HEK293T (cell line): ENCODE results near the gene INPP5D.

Experiments used
- ARNT ChIP-seq: fragments of 450-650 bp; IDR thresholded peaks from 2 replicates; pipeline ENCODE4 v1.6.1; 2017; ENCODE audit warnings: mild to moderate bottlenecking
- BHLHE40 ChIP-seq: fragments of 450-650 bp; IDR thresholded peaks from 2 replicates; pipeline ENCODE4 v1.6.1; 2016; ENCODE audit warnings: mild to moderate bottlenecking, moderate library complexity, borderline replicate concordance
- ELF4 ChIP-seq: fragments of 450-650 bp; IDR thresholded peaks from 2 replicates; pipeline ENCODE4 v1.6.1; 2017; ENCODE audit warnings: antibody characterized with exemption
- FOXM1 ChIP-seq: fragments of 450-650 bp; IDR thresholded peaks from 2 replicates; pipeline ENCODE4 v1.6.1; 2017; ENCODE audit warnings: mild to moderate bottlenecking, borderline replicate concordance
- L3MBTL2 ChIP-seq: fragments of 450-650 bp; conservative IDR thresholded peaks from 2 replicates; pipeline ENCODE4 v1.6.1; 2016; ENCODE audit warnings: mild to moderate bottlenecking
- SP1 ChIP-seq: fragments of 450-650 bp; IDR thresholded peaks from 2 replicates; pipeline ENCODE4 v1.6.1; 2017
- TARDBP ChIP-seq: fragments of 450-650 bp; IDR thresholded peaks from 2 replicates; pipeline ENCODE4 v1.6.1; 2016
- ZNF384 ChIP-seq: fragments of 450-650 bp; IDR thresholded peaks from 2 replicates; pipeline ENCODE4 v1.6.1; 2016
- TF ChIP-seq, protein P1 (sequence below): fragments of 450-650 bp; IDR thresholded peaks from 2 replicates; pipeline ENCODE4 v1.6.1; 2016

- TF ChIP-seq ARNT (no peak), SP1 (no peak), ZNF384 (no peak), FOXM1 (no peak), L3MBTL2 (no peak), ELF4 (no peak), TARDBP (no peak), BHLHE40 (no peak)
- TF ChIP-seq, protein P1, sequence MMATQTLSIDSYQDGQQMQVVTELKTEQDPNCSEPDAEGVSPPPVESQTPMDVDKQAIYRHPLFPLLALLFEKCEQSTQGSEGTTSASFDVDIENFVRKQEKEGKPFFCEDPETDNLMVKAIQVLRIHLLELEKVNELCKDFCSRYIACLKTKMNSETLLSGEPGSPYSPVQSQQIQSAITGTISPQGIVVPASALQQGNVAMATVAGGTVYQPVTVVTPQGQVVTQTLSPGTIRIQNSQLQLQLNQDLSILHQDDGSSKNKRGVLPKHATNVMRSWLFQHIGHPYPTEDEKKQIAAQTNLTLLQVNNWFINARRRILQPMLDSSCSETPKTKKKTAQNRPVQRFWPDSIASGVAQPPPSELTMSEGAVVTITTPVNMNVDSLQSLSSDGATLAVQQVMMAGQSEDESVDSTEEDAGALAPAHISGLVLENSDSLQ = no peak
Observed at GRCh38 chr2:233065954-233066470, 5.9 kb downstream of the INPP5D start.
